ENCODE measurements around the gene TMEM39B. TPM values are rescaled to one million over a fixed set of nuclear protein-coding genes. Genes with fewer than 3 reads are reported as not detected.

Gene TMEM39B
- total and polyA plus RNA-seq, 2 experiments from 2014 or later, result 10.1 to 17.8 TPM

DNA sequence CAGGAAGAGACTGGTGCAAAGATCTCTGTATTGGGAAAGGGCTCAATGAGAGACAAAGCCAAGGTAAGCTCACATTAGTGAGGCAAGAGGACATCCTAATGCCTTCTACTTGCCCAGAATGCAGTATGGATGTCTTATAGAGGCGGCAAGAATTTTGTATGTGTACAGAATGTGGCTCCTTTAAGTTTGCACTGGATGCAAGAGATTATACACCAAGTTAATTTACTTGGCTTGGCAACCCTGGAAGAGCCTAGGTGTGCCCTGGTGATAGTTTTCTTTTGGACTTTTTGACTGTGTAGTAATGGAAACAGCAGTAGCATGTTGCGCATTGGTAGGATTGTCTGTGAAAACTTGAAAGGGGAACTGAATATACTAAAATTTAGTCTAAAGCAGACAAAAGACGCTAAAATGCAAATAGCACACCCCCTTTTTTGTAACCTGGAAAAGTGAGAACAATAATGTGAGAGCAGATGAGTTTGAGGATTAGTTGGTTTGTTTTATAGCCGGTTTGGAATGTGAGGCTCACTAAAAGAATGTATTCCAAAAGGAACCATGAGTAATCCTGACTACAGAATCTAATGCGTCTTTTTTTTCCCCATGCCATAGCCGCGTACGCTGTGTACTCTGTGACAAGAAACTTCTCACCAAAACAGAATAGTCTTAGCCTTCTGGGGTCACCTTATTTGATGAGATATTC, 41.0 kb upstream of the TMEM39B start:
- Histone ChIP-seq H3K4me3 (no peak overlapping the region), H3K4me2 (no peak overlapping the region), H3K9me2 (ENCODE audit: insufficient read depth) (no peaks in the 10 kb centered on the region), H3K27ac (ENCODE audit: low read depth) (peak overlapping the region; percentile 67; the same call in 1 of the 2 replicates), H3F3A (replicated peaks; ENCODE audit: low read depth) (peaks cover 20% of the 10 kb centered on the region), H3K79me2 (replicated peaks; ENCODE audit: insufficient read depth) (peaks cover 100% of the 10 kb centered on the region), H3K36me3 (ENCODE audit: insufficient read depth) (peaks cover 49% of the 10 kb centered on the region), H3K27me3 (ENCODE audit: insufficient read depth) (no peaks in the 10 kb centered on the region), H4K20me1 (replicated peaks; ENCODE audit: insufficient read depth) (peaks cover 85% of the 10 kb centered on the region), H2AFZ (no peak overlapping the region), H3K4me1 (ENCODE audit: insufficient read depth) (no peaks in the 10 kb centered on the region)
- Mint-ChIP-seq H3K4me3 (no peak overlapping the region), H3K9me3 (no peaks in the 10 kb centered on the region), H3K27ac (no peak overlapping the region), H3K4me1 (no peaks in the 10 kb centered on the region), H3K27me3 (ENCODE audit: insufficient read depth, low read depth, poor library complexity) (no peaks in the 10 kb centered on the region), H3K36me3 (ENCODE audit: low read depth) (peaks cover 71% of the 10 kb centered on the region)
- DNase-seq (ENCODE audit: low spot score) (no peak), ATAC-seq (no peak)
- TF ChIP-seq ZNF114 (CRISPR knock-in tag; IDR thresholded peaks at IDR 0.05), result no peak
- no peak for TF ChIP-seq ZNF462 (CRISPR knock-in tag; IDR thresholded peaks at IDR 0.05)
- TF ChIP-seq STAT1 (IDR thresholded peaks at IDR 0.05; ENCODE audit: unreplicated experiment), result no peak
- TF ChIP-seq ZNF331 (CRISPR knock-in tag; IDR thresholded peaks at IDR 0.05; ENCODE audit: low read depth), result no peak
- no peak for TF ChIP-seq EZH2phosphoT487 (IDR thresholded peaks at IDR 0.05; ENCODE audit: unreplicated experiment)
- TF ChIP-seq EZH2 (IDR thresholded peaks at IDR 0.05; ENCODE audit: low read depth, unreplicated experiment), result no peak
- TF ChIP-seq REST (IDR thresholded peaks at IDR 0.05; ENCODE audit: unreplicated experiment), result no peak
- TF ChIP-seq JUNB (IDR thresholded peaks at IDR 0.05; ENCODE audit: unreplicated experiment), result no peak
- no peak for TF ChIP-seq POLR2AphosphoS5 (IDR thresholded peaks at IDR 0.05; ENCODE audit: low read depth)
- TF ChIP-seq ETS1 (IDR thresholded peaks at IDR 0.05), result no peak
- no peak for TF ChIP-seq NANOG (IDR thresholded peaks at IDR 0.05; ENCODE audit: borderline replicate concordance)
- TF ChIP-seq CREB1 (CRISPR knock-in tag; IDR thresholded peaks at IDR 0.05; ENCODE audit: low read depth), result no peak
- no peak for TF ChIP-seq CTCF (conservative IDR thresholded peaks at IDR 0.05; ENCODE audit: low read depth in 2 of 2)

Data from GM23338 (cell line).